Measurements from ENCODE around the gene CLSTN3.
A peak's percentile ranks its signal among the peaks of the same experiment; 100 is the strongest.
"Not testable (repeated sequence)": the region's sequence is repeated elsewhere in the genome, so short reads cannot be mapped to it uniquely, and the experiment has no call there.

CLSTN3 gene

GRCh38 chr12:7106082-7106481 is 24.1 kb upstream of the CLSTN3 start:
- DNase-seq: no peak

- not testable (repeated sequence) for DNase-seq
Measured at GRCh38 chr12:7107181-7107580, 23.0 kb upstream of the CLSTN3 start.

GRCh38 chr12:7107636-7108002 is 22.6 kb upstream of the CLSTN3 start:
- no peak for DNase-seq

- DNase-seq: no peak
Measured at GRCh38 chr12:7108003-7108795, 22.0 kb upstream of the CLSTN3 start.

GRCh38 chr12:7108796-7109571 is 21.2 kb upstream of the CLSTN3 start, which contains the start of gene C1RL:
C1RL (minus strand) TSS chr12:7109214; CDS start chr12:7109180, 34 bp downstream.
- peak; percentile 20 for DNase-seq

GRCh38 chr12:7109572-7109920 is 20.6 kb upstream of the CLSTN3 start:
- no peak for DNase-seq

- no peak for DNase-seq
Measured at GRCh38 chr12:7110661-7111060, 19.5 kb upstream of the CLSTN3 start.

GRCh38 chr12:7112041-7112440 is 18.1 kb upstream of the CLSTN3 start:
- no peak for DNase-seq

GRCh38 chr12:7113389-7113871 is 16.7 kb upstream of the CLSTN3 start:
- DNase-seq: no peak

- no peak for DNase-seq
Measured at GRCh38 chr12:7114008-7114407, 16.2 kb upstream of the CLSTN3 start.

- DNase-seq: no peak
Measured at GRCh38 chr12:7114851-7115250, 15.3 kb upstream of the CLSTN3 start.

GRCh38 chr12:7116196-7116595 is 14.0 kb upstream of the CLSTN3 start:
- DNase-seq: no peak

- no peak for DNase-seq
Measured at GRCh38 chr12:7116916-7117315, 13.3 kb upstream of the CLSTN3 start.

- no peak for DNase-seq
Measured at GRCh38 chr12:7117670-7118069, 12.5 kb upstream of the CLSTN3 start.

- no peak for DNase-seq
Measured at GRCh38 chr12:7118881-7119280, 11.3 kb upstream of the CLSTN3 start.

GRCh38 chr12:7120166-7120565 is 10.0 kb upstream of the CLSTN3 start:
- DNase-seq: no peak

GRCh38 chr12:7121324-7121723 is 8.8 kb upstream of the CLSTN3 start:
- DNase-seq: no peak

GRCh38 chr12:7122811-7123769 is 7.1 kb upstream of the CLSTN3 start:
- DNase-seq: no peak

GRCh38 chr12:7123806-7124522 is 6.2 kb upstream of the CLSTN3 start:
- DNase-seq: no peak

- no peak for DNase-seq
Measured at GRCh38 chr12:7125632-7126227, 4.4 kb upstream of the CLSTN3 start.

GRCh38 chr12:7127916-7128626 is 2.1 kb upstream of the CLSTN3 start:
- no peak for DNase-seq

Measured in NCI-H1694 (cell line).